GM12878 (cell line): ENCODE measurements around the gene GTPBP6. TPM values are rescaled to one million over a fixed set of nuclear protein-coding genes. Genes with fewer than 3 reads are reported as not detected.
A peak's percentile ranks its signal among the peaks of the same experiment; 100 is the strongest.

Source experiments
- ATAC-seq: fragments of 200-7000 bp; cut with Tn5 transposase; 3 replicates; pipeline ENCODE4 v1.9.1; 2020; ENCODE audit warnings: mild to moderate bottlenecking, moderate library complexity
- Bru-seq: library from RNA; stranded (reverse); fragments of 400-500 nt; gene quantifications from one replicate; lab custom pipeline; 2021; lab: Mats Ljungman, UMichigan
- BruChase-seq, 2 experiments: library from RNA; stranded (reverse); fragments of 400-500 nt; gene quantifications; one replicate each; lab custom pipeline; 2021; lab: Mats Ljungman, UMichigan
- BruUV-seq: library from RNA; stranded (reverse); fragments of 400-500 nt; replicated peaks from 2 replicates; lab custom pipeline; 2021; lab: Mats Ljungman, UMichigan
- CTCF ChIA-PET: fragments of 300-600 bp; sonication (Branson Sonifier 250); formaldehyde crosslinking; extraction: SDS; loops from one replicate; lab custom pipeline; 2021; ENCODE audit warnings: inconsistent platforms; lab: Yijun Ruan, JAX
- POLR2A ChIA-PET: fragments of 350-600 bp; formaldehyde crosslinking; extraction: SDS; loops from one replicate; lab custom pipeline; 2021; ENCODE audit warnings: inconsistent platforms; lab: Charles Lee
- RAD21 ChIA-PET: fragments of 300-600 bp; sonication (Branson Sonifier 250); formaldehyde crosslinking; loops from one replicate; lab custom pipeline; 2023; ENCODE audit warnings: antibody characterized with exemption; ENCODE audit not compliant: unreplicated experiment; lab: Charles Lee
- SMC1A ChIA-PET: fragments of 300-600 bp; sonication (Branson Sonifier 250); formaldehyde crosslinking; loops from one replicate; lab custom pipeline; 2023; ENCODE audit not compliant: unreplicated experiment, uncharacterized antibody; lab: Charles Lee
- DNase-seq: peaks from one replicate; pipeline ENCODE4 v3.0.0-alpha.2; 2011; ENCODE audit warnings: low read depth, low spot score
- FAIRE-seq: peaks from 3 replicates; lab custom pipeline; 2011; peaks lifted over from hg19 to GRCh38; lab: Jason Lieb, UNC
- H2AFZ ChIP-seq: 2 replicates; pipeline ENCODE4 v1.6.0; 2011; ENCODE audit warnings: low read depth, low read length, control low read depth; ENCODE audit not compliant: control insufficient read depth
- H3K27ac ChIP-seq: 2 replicates; pipeline ENCODE4 v1.5.1; 2011; ENCODE audit warnings: control low read depth; ENCODE audit not compliant: control insufficient read depth, insufficient read depth
- H3K27me3 ChIP-seq, 2 experiments: replicated peaks in 1 of 2; 2 replicates each; pipeline versions ENCODE4 v1.6.0 to v1.6.1; 2011; ENCODE audit warnings: low read length in 1 of 2; ENCODE audit not compliant: control insufficient read depth in 2 of 2, insufficient read depth in 2 of 2
- H3K36me3 ChIP-seq, 2 experiments: 2 replicates each; pipeline ENCODE4 v1.5.1; 2011; ENCODE audit warnings: low read length in 1 of 2; ENCODE audit not compliant: control insufficient read depth in 2 of 2, insufficient read depth in 2 of 2
- H3K4me1 ChIP-seq: 2 replicates; pipeline ENCODE4 v1.6.1; 2011; ENCODE audit warnings: mild to moderate bottlenecking, low read length, moderate library complexity, mixed read lengths; ENCODE audit not compliant: control insufficient read depth, insufficient read depth
- H3K4me2 ChIP-seq: 2 replicates; pipeline ENCODE4 v1.6.0; 2011; ENCODE audit warnings: control low read depth; ENCODE audit not compliant: control insufficient read depth, insufficient read depth
- H3K4me3 ChIP-seq: fragments of 200-600 bp; sonication (generic); 2 replicates; pipeline ENCODE4 v1.5.1; 2016
- H3K79me2 ChIP-seq: 2 replicates; pipeline ENCODE4 v1.6.0; 2011; ENCODE audit warnings: low read length; ENCODE audit not compliant: control insufficient read depth, insufficient read depth
- H3K9ac ChIP-seq: 2 replicates; pipeline ENCODE4 v1.8.0; 2011; ENCODE audit warnings: low read length, control low read depth, mixed read lengths; ENCODE audit not compliant: control insufficient read depth, insufficient read depth
- H3K9me3 ChIP-seq: replicated peaks from 3 replicates; pipeline ENCODE4 v1.5.1; 2011; ENCODE audit warnings: mild to moderate bottlenecking, low read length; ENCODE audit not compliant: control insufficient read depth, insufficient read depth
- H4K20me1 ChIP-seq: 2 replicates; pipeline ENCODE4 v1.6.0; 2011; ENCODE audit not compliant: control insufficient read depth, insufficient read depth
- BMI1 ChIP-seq: fragments of 450-650 bp; IDR thresholded peaks from 2 replicates; pipeline ENCODE4 v1.6.1; 2016; ENCODE audit warnings: mild to moderate bottlenecking, moderate library complexity, borderline replicate concordance
- CHD4 ChIP-seq: fragments of 200-600 bp; sonication (generic); IDR thresholded peaks from 2 replicates; pipeline ENCODE4 v1.6.1; 2016; ENCODE audit warnings: mild to moderate bottlenecking
- NFYB ChIP-seq: IDR thresholded peaks from 2 replicates; pipeline ENCODE4 v1.6.1; 2011; ENCODE audit warnings: low read depth, mild to moderate bottlenecking, low read length, improper control_type of control experiment, moderate library complexity; ENCODE audit not compliant: insufficient read depth
- PML ChIP-seq: IDR thresholded peaks from 2 replicates; pipeline ENCODE4 v1.6.1; 2012; ENCODE audit warnings: low read length, inconsistent platforms
- RFX5 ChIP-seq: IDR thresholded peaks from 2 replicates; pipeline ENCODE4 v1.6.1; 2011; ENCODE audit warnings: low read depth, low read length, improper control_type of control experiment
- SMARCA5 ChIP-seq: fragments of 450-650 bp; IDR thresholded peaks from 2 replicates; pipeline ENCODE4 v1.6.1; 2017; ENCODE audit warnings: mild to moderate bottlenecking
- TCF12 ChIP-seq: IDR thresholded peaks from 2 replicates; pipeline ENCODE4 v1.6.1; 2011; ENCODE audit warnings: low read depth, mild to moderate bottlenecking, low read length
- TCF3 ChIP-seq: IDR thresholded peaks from 2 replicates; pipeline ENCODE4 v1.6.1; 2012; ENCODE audit warnings: low read depth, mild to moderate bottlenecking, low read length, borderline replicate concordance; ENCODE audit not compliant: insufficient read depth
- WGBS: methylation state at CpG from one replicate; pipeline ENCODE4 v1.1.6; 2016; ENCODE audit warnings: low lambda C conversion rate; ENCODE audit not compliant: insufficient replicate concordance, insufficient coverage; ENCODE audit errors: missing lambda C conversion rate; 5-methylcytosine and 5-hydroxymethylcytosine counted together
- in situ Hi-C: fragments of 300-500 bp; cut with MboI; formaldehyde crosslinking; loops from 9 replicates; pipeline ENCODE4 v1.14.3; 2018; ENCODE audit warnings: mixed read lengths
- intact Hi-C: fragments of 100-400 bp; cut with micrococcal nuclease; formaldehyde crosslinking; loops from one replicate; pipeline ENCODE4 v1.14.2; 2022; ENCODE audit not compliant: unreplicated experiment
- long read RNA-seq, 2 experiments: library from polyadenylated mRNA; unstranded; transcript quantifications; one replicate each; pipeline ENCODE4 v2.0.0, GENCODE V29; 2019 to 2020
- polyA minus RNA-seq, 3 experiments: library from RNA; depleted of rRNA, polyadenylated mRNA; stranded (reverse); fragments of >200 nt; gene quantifications; 2 replicates each; pipeline ENCODE4 v1.2.3, GENCODE V29; 2011
- polyA plus RNA-seq, 11 experiments: library from polyadenylated mRNA; depleted of rRNA in 4 of 11; unstranded in 6 of 11; stranded (reverse) in 5 of 11; fragments of >200 nt; fragmentation: Nextera tagmentation in 4 of 11; fragmentation: Illumina TruSeq in 1 of 11; extraction: Ambion mirVana in 4 of 11; extraction: Trizol in 1 of 11; gene quantifications; 1 replicate in 1 of 11; 2 replicates in 10 of 11; pipeline versions ENCODE4 v1.2.1 to v1.2.3, GENCODE V29; 2011 to 2016; ENCODE audit warnings: inconsistent platforms in 2 of 11, missing spikeins in 2 of 11, low read depth in 1 of 11
- total RNA-seq, 4 experiments: library from RNA; depleted of rRNA in 3 of 4; stranded (reverse); fragments of >200 nt in 3 of 4; fragmentation: Illumina TruSeq in 1 of 4; extraction: Trizol in 1 of 4; gene quantifications; 2 replicates each; pipeline versions ENCODE4 v1.2.1 to v1.2.3, GENCODE V29; 2013 to 2021
- TF ChIP-seq, protein P1 (sequence below): IDR thresholded peaks from 2 replicates; pipeline ENCODE4 v1.6.1; 2012; ENCODE audit warnings: low read depth, low read length, improper control_type of control experiment
- TF ChIP-seq, protein P2 (sequence below): fragments of 150-350 bp; IDR thresholded peaks from 2 replicates; pipeline ENCODE4 v1.6.1; 2014; ENCODE audit warnings: mild to moderate bottlenecking, low read depth, low read length
- TF ChIP-seq, protein P3 (sequence below): IDR thresholded peaks from 2 replicates; pipeline ENCODE4 v1.6.1; 2011; ENCODE audit warnings: borderline replicate concordance, low read depth, mild to moderate bottlenecking, moderate library complexity, mixed read lengths, low read length; ENCODE audit not compliant: insufficient read depth; ENCODE audit errors: extremely low read length
- TF ChIP-seq, protein P4 (sequence below): fragments of 450-650 bp; IDR thresholded peaks from 2 replicates; pipeline ENCODE4 v1.6.1; 2014; ENCODE audit warnings: mild to moderate bottlenecking

The GTPBP6 gene, protein sequence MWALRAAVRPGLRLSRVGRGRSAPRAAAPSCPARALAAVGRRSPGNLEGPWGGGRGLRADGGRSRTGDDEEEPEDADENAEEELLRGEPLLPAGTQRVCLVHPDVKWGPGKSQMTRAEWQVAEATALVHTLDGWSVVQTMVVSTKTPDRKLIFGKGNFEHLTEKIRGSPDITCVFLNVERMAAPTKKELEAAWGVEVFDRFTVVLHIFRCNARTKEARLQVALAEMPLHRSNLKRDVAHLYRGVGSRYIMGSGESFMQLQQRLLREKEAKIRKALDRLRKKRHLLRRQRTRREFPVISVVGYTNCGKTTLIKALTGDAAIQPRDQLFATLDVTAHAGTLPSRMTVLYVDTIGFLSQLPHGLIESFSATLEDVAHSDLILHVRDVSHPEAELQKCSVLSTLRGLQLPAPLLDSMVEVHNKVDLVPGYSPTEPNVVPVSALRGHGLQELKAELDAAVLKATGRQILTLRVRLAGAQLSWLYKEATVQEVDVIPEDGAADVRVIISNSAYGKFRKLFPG
- 16.9 and 20.4 TPM in 2 replicates for total RNA-seq (2013; cell fraction: nucleolus; rRNA removed)
- total RNA-seq (2014; rRNA removed) (42.7 and 49.1 TPM in 2 replicates), total RNA-seq (2014; rRNA removed; fragmentation: Illumina TruSeq; extraction: Trizol) (11.6 and 14.7 TPM in 2 replicates), total RNA-seq (2021) (65.9 and 71.0 TPM in 2 replicates), polyA plus RNA-seq (2011; rRNA removed) (10.6 and 27.5 TPM in 2 replicates), polyA plus RNA-seq (2014; fragmentation: Illumina TruSeq; extraction: Trizol) (4.8 and 8.6 TPM in 2 replicates), polyA plus RNA-seq (2014; fragmentation: Nextera tagmentation; extraction: Ambion mirVana) (1 to 10 TPM in 1 of 2 experiments, under 1 TPM in 1; 0.31 to 1.9 TPM), polyA plus RNA-seq (2014; rRNA removed) (48.2 and 55.5 TPM in 2 replicates), polyA plus RNA-seq (2016; fragmentation: Nextera tagmentation; extraction: Ambion mirVana) (10 to 100 TPM in 1 of 2 experiments, 1 to 10 TPM in 1; 8.5 to 46.1 TPM), polyA minus RNA-seq (2011; rRNA and poly(A)+ RNA removed) (20.8 and 31.1 TPM in 2 replicates), Bru-seq, nascent RNA (percentile 73 among the genes with signal in this experiment), BruChase-seq, experiment 1, labeled RNA remaining after a 6-hour chase (percentile 95 among the genes with signal in this experiment), BruChase-seq, experiment 2, labeled RNA remaining after a 2-hour chase (percentile 85 among the genes with signal in this experiment)
- polyA plus RNA-seq (2011; ENCODE audit: low read depth): 15.0 TPM
- 37.2 and 59.1 TPM in 2 replicates for polyA plus RNA-seq (2011; cell fraction: cytosol; rRNA removed)
- polyA plus RNA-seq (2011; cell fraction: nucleus; rRNA removed): 60.0 and 78.8 TPM in 2 replicates
- polyA plus RNA-seq (2012): 40.8 and 42.6 TPM in 2 replicates
- 14.2 and 16.7 TPM in 2 replicates for polyA minus RNA-seq (2011; cell fraction: cytosol; rRNA and poly(A)+ RNA removed)
- polyA minus RNA-seq (2011; cell fraction: nucleus; rRNA and poly(A)+ RNA removed): 8.3 and 17.0 TPM in 2 replicates
- long read RNA-seq, experiment 1, partial matches to known transcripts: 3 of 7 reads
- long read RNA-seq, experiment 1, other reads (novel, unspliced or antisense): 2 of 7 reads
- long read RNA-seq, experiment 2, partial matches to known transcripts: 1 of 1 reads
- long read RNA-seq, experiment 2, other reads (novel, unspliced or antisense): 0 of 1 reads

DNA sequence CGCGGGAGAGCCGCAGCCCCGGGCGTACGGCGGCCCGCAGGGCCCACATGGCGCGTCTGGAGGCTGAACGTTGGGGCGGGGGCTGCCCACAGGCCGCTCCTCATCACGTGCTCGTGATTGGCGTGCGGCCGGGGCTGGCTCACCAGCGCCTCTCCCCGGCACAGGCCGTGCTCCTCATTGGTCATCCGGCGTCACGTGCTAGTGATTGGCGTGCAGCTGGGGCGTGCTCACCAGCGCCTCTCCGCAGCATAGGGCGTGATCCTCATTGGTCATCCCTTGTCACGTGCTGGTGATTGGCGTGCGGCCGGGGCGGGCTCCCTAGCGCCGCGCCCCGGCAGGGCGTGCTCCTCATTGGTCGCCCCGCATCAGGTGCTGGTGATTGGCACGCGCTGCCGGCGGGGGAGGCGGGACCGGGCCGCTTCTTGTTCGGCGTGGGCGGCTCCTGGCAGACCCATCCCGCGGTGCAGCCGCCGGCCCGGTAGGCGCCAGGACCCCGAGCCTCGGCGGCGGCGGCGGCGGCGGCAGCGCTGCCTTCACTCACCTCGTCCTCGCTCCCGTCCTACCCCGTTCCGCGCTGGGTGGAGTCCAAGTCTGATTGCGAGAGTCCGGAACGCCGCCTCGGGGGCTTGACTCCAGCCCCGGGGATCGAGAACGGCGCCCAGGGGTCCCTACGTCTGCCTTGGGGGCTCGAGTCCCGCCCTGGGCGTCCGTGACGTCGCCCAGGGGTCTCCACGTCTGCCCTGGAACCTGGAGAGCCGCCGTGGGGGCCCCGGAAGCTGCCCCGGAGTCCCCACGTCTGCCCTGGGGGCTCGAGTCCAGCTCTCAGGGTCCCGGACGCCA, at the start of gene GTPBP6:
Gene GTPBP6 (minus strand): TSS at position 58 of the 840 bp plus-strand sequence. CDS start 9 bp downstream, at position 49.
- no peak for FAIRE-seq
- TSS peak; percentile 74 for BruUV-seq
- CTCF ChIA-PET: no interaction called here
- TF ChIP-seq BMI1 (no peak), RFX5 (0 out of 2 replicates have a peak, but pooled peaks have one; percentile 59), TCF12 (no peak), TCF3 (no peak), PML (0 out of 2 replicates have a peak, but pooled peaks have one; percentile 26), NFYB (peak; percentile 97), CHD4 (no peak), SMARCA5 (peak; percentile 80)
- TF ChIP-seq, protein P1, sequence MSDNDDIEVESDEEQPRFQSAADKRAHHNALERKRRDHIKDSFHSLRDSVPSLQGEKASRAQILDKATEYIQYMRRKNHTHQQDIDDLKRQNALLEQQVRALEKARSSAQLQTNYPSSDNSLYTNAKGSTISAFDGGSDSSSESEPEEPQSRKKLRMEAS: peak; percentile 100
- TF ChIP-seq, protein P2, sequence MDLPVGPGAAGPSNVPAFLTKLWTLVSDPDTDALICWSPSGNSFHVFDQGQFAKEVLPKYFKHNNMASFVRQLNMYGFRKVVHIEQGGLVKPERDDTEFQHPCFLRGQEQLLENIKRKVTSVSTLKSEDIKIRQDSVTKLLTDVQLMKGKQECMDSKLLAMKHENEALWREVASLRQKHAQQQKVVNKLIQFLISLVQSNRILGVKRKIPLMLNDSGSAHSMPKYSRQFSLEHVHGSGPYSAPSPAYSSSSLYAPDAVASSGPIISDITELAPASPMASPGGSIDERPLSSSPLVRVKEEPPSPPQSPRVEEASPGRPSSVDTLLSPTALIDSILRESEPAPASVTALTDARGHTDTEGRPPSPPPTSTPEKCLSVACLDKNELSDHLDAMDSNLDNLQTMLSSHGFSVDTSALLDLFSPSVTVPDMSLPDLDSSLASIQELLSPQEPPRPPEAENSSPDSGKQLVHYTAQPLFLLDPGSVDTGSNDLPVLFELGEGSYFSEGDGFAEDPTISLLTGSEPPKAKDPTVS: no peak
- TF ChIP-seq, protein P3, sequence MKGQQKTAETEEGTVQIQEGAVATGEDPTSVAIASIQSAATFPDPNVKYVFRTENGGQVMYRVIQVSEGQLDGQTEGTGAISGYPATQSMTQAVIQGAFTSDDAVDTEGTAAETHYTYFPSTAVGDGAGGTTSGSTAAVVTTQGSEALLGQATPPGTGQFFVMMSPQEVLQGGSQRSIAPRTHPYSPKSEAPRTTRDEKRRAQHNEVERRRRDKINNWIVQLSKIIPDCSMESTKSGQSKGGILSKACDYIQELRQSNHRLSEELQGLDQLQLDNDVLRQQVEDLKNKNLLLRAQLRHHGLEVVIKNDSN: peak; percentile 100
- TF ChIP-seq, protein P4, sequence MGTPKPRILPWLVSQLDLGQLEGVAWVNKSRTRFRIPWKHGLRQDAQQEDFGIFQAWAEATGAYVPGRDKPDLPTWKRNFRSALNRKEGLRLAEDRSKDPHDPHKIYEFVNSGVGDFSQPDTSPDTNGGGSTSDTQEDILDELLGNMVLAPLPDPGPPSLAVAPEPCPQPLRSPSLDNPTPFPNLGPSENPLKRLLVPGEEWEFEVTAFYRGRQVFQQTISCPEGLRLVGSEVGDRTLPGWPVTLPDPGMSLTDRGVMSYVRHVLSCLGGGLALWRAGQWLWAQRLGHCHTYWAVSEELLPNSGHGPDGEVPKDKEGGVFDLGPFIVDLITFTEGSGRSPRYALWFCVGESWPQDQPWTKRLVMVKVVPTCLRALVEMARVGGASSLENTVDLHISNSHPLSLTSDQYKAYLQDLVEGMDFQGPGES: peak; percentile 98

More for the DNA sequence above, at the start of gene GTPBP6:
- peak within 1 kb of the TSS; percentile 86 for H3K4me3 ChIP-seq
- RAD21 ChIA-PET: no interaction called here
- no peaks in the 10 kb centered on the region for H4K20me1 ChIP-seq
- in situ Hi-C loops (no loop called here), intact Hi-C loops (loop anchor here (2.0 to 10.0 kb wide), 4 partner anchors 37 to 1133 kb away; partner anchors contain the start of genes ASMTL, PLCXD1 and PPP2R3B)
- peaks cover 14% of the 10 kb centered on the region for H3K79me2 ChIP-seq
- peak; percentile 84 for ATAC-seq
- peak; percentile 99 for DNase-seq
- peak within 1 kb of the TSS; percentile 32 for H3K4me2 ChIP-seq
- H2AFZ ChIP-seq: peak within 1 kb of the TSS; percentile 77
- POLR2A ChIA-PET: no interaction called here
- WGBS: under 1% methylated on average over 60 of the region's 97 CpGs
- H3K36me3 ChIP-seq: peaks cover 0 to 3% of the 10 kb centered on the region in 2 experiments; a peak in 1 of 4 replicates
- H3K27me3 ChIP-seq: no peaks in the 10 kb centered on the region
- peak within 1 kb of the TSS; percentile 98 for H3K9ac ChIP-seq
- peaks cover 7% of the 10 kb centered on the region for H3K4me1 ChIP-seq
- SMC1A ChIA-PET: no interaction called here
- H3K9me3 ChIP-seq: no peaks in the 10 kb centered on the region
- peak within 1 kb of the TSS; percentile 95 for H3K27ac ChIP-seq
